Caco-2 (cell line): ENCODE results near the gene ZNF738. TPM values are rescaled to one million over a fixed set of nuclear protein-coding genes. Genes with fewer than 3 reads are reported as not detected.

Source experiments
- BruUV-seq: library from RNA; stranded (reverse); fragments of 400-500 nt; replicated peaks from 2 replicates; lab custom pipeline; 2021; lab: Mats Ljungman, UMichigan
- CTCF ChIA-PET: fragments of 300-600 bp; sonication (Branson Sonifier 250); formaldehyde crosslinking; loops from one replicate; lab custom pipeline; 2022; ENCODE audit warnings: antibody characterized with exemption; lab: Charles Lee
- POLR2A ChIA-PET: fragments of 300-600 bp; sonication (Branson Sonifier 250); formaldehyde crosslinking; loops from one replicate; lab custom pipeline; 2022; ENCODE audit warnings: antibody characterized with exemption; lab: Charles Lee
- DNase-seq, 2 experiments: peaks; one replicate each; pipeline versions ENCODE4 v3.0.0 to v3.0.0-alpha.2; 2020 to 2022
- H3K27me3 ChIP-seq: replicated peaks from 2 replicates; pipeline ENCODE4 v1.6.0; 2011; ENCODE audit warnings: low read length; ENCODE audit not compliant: control insufficient read depth, insufficient read depth
- H3K36me3 ChIP-seq: 2 replicates; pipeline ENCODE4 v1.5.1; 2011; ENCODE audit warnings: low read length; ENCODE audit not compliant: control insufficient read depth, insufficient read depth
- H3K4me1 ChIP-seq: fragments of 250-450 bp; sonication (Bioruptor Pico); 2 replicates; pipeline ENCODE4 v1.5.1; 2020; ENCODE audit warnings: mild to moderate bottlenecking
- H3K4me3 ChIP-seq: 2 replicates; pipeline ENCODE4 v1.5.1; 2011; ENCODE audit warnings: low read depth, mild to moderate bottlenecking, control low read depth, low read length
- H3K9me3 ChIP-seq: fragments of 250-450 bp; sonication (Bioruptor Pico); 2 replicates; pipeline ENCODE4 v1.5.1; 2020; ENCODE audit warnings: mild to moderate bottlenecking, moderate library complexity
- H3K27ac Mint-ChIP-seq: one replicate; pipeline ENCODE4 v1.8.0; 2022; ENCODE audit warnings: mixed read lengths; ENCODE audit not compliant: unreplicated experiment
- H3K27me3 Mint-ChIP-seq: one replicate; pipeline ENCODE4 v1.8.0; 2022; ENCODE audit warnings: mixed read lengths; ENCODE audit not compliant: insufficient read depth, unreplicated experiment
- H3K36me3 Mint-ChIP-seq: one replicate; pipeline ENCODE4 v1.8.0; 2022; ENCODE audit warnings: mild to moderate bottlenecking, mixed read lengths; ENCODE audit not compliant: insufficient read depth, unreplicated experiment
- H3K4me1 Mint-ChIP-seq: one replicate; pipeline ENCODE4 v1.8.0; 2022; ENCODE audit warnings: low read depth, mixed read lengths; ENCODE audit not compliant: unreplicated experiment
- H3K4me3 Mint-ChIP-seq: one replicate; pipeline ENCODE4 v1.8.0; 2022; ENCODE audit warnings: mild to moderate bottlenecking, moderate library complexity, mixed read lengths; ENCODE audit not compliant: unreplicated experiment
- H3K9me3 Mint-ChIP-seq: one replicate; pipeline ENCODE4 v1.8.0; 2022; ENCODE audit warnings: mixed read lengths; ENCODE audit not compliant: unreplicated experiment
- intact Hi-C: fragments of 100-400 bp; cut with micrococcal nuclease; formaldehyde crosslinking; loops from one replicate; pipeline ENCODE4 v1.10.0; 2022; ENCODE audit not compliant: unreplicated experiment
- total RNA-seq: library from RNA; stranded (reverse); gene quantifications from 2 replicates; pipeline ENCODE4 v1.2.3, GENCODE V29; 2022
- TF ChIP-seq, protein P1 (sequence below), 2 experiments: fragments of 200-600 bp in 1 of 2; IDR thresholded peaks; 1 replicate in 1 of 2; 2 replicates in 1 of 2; pipeline versions ENCODE4 v1.5.1 to v1.8.0; 2011 to 2022; ENCODE audit warnings: antibody characterized with exemption in 1 of 2, control low read depth in 1 of 2, inconsistent platforms in 1 of 2, low read depth in 1 of 2, low read length in 1 of 2, mild to moderate bottlenecking in 1 of 2, moderate library complexity in 1 of 2; ENCODE audit not compliant: insufficient read depth in 1 of 2, severe bottlenecking in 1 of 2, unreplicated experiment in 1 of 2

ZNF738 gene
- total RNA-seq, 1 experiment from 2014 or later = 9.5 TPM

DNA sequence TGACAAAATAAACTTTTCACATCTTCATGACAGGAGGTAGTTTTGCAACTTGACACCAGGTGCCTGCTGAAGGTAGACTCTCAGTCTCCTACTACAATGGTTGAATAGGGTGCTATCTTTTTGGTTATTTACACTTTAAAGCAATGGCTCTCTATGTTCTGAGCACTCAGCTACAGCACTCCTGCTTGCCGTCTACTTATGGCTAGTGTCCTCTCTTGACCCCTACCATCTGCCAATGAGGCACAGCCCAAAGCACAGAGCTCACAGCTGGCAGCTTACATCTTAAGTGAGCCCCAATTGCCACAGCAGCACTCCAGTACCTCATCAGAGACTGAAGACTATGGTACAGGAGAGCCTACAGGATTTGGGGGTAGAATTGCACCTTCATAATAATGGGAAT lies 41.0 kb upstream of the ZNF738 start:
- H3K27me3 Mint-ChIP-seq = no peaks in the 10 kb centered on the region

GRCh38 chr19:21321134-21321533 lies 37.7 kb upstream of the ZNF738 start:
- no peaks in the 10 kb centered on the region for H3K4me1 Mint-ChIP-seq

More for the DNA sequence above, 41.0 kb upstream of the ZNF738 start:
- DNase-seq = no peak
- intact Hi-C loops = no loop called here
- Histone ChIP-seq H3K4me3 (no peak overlapping the region), H3K9me3 (no peaks in the 10 kb centered on the region), H3K27me3 (no peaks in the 10 kb centered on the region), H3K36me3 (no peaks in the 10 kb centered on the region), H3K4me1 (no peaks in the 10 kb centered on the region)
- H3K36me3 Mint-ChIP-seq = peaks cover 8% of the 10 kb centered on the region
- H3K27ac Mint-ChIP-seq = no peak overlapping the region
- ChIA-PET POLR2A (no interaction called here), CTCF (no interaction called here)
- no peak overlapping the region for H3K4me3 Mint-ChIP-seq
- no TSS peak for BruUV-seq
- H3K4me1 Mint-ChIP-seq = no peaks in the 10 kb centered on the region
- TF ChIP-seq, protein P1, sequence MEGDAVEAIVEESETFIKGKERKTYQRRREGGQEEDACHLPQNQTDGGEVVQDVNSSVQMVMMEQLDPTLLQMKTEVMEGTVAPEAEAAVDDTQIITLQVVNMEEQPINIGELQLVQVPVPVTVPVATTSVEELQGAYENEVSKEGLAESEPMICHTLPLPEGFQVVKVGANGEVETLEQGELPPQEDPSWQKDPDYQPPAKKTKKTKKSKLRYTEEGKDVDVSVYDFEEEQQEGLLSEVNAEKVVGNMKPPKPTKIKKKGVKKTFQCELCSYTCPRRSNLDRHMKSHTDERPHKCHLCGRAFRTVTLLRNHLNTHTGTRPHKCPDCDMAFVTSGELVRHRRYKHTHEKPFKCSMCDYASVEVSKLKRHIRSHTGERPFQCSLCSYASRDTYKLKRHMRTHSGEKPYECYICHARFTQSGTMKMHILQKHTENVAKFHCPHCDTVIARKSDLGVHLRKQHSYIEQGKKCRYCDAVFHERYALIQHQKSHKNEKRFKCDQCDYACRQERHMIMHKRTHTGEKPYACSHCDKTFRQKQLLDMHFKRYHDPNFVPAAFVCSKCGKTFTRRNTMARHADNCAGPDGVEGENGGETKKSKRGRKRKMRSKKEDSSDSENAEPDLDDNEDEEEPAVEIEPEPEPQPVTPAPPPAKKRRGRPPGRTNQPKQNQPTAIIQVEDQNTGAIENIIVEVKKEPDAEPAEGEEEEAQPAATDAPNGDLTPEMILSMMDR (IDR thresholded peaks at IDR 0.05; ENCODE audit: insufficient read depth in 1 of 2, low read depth in 1 of 2, low read length in 1 of 2, severe bottlenecking in 1 of 2, unreplicated experiment in 1 of 2) = no peak
- H3K9me3 Mint-ChIP-seq = no peaks in the 10 kb centered on the region

GRCh38 chr19:21321996-21322395 lies 36.8 kb upstream of the ZNF738 start:
- Mint-ChIP-seq H3K36me3 (peaks cover 13% of the 10 kb centered on the region), H3K4me3 (no peak overlapping the region), H3K27ac (no peak overlapping the region), H3K4me1 (no peaks in the 10 kb centered on the region), H3K27me3 (no peaks in the 10 kb centered on the region), H3K9me3 (no peaks in the 10 kb centered on the region)
- BruUV-seq = no TSS peak
- Histone ChIP-seq H3K36me3 (no peaks in the 10 kb centered on the region), H3K9me3 (peaks cover 10% of the 10 kb centered on the region; the same call in 1 of the 2 replicates), H3K4me3 (no peak overlapping the region), H3K27me3 (no peaks in the 10 kb centered on the region), H3K4me1 (no peaks in the 10 kb centered on the region)
- intact Hi-C loops = no loop called here
- POLR2A ChIA-PET = no interaction called here
- CTCF ChIA-PET = no interaction called here
- TF ChIP-seq, protein P1 (IDR thresholded peaks at IDR 0.05; ENCODE audit: insufficient read depth in 1 of 2, low read depth in 1 of 2, low read length in 1 of 2, severe bottlenecking in 1 of 2, unreplicated experiment in 1 of 2) = no peak
- DNase-seq = no peak

More at GRCh38 chr19:21321134-21321533, 37.7 kb upstream of the ZNF738 start:
- H3K36me3 ChIP-seq = no peaks in the 10 kb centered on the region
- ChIA-PET POLR2A (no interaction called here), CTCF (no interaction called here)
- Mint-ChIP-seq H3K27ac (no peak overlapping the region), H3K27me3 (no peaks in the 10 kb centered on the region), H3K9me3 (no peaks in the 10 kb centered on the region), H3K36me3 (peaks cover 10% of the 10 kb centered on the region), H3K4me3 (no peak overlapping the region)
- peaks cover 5% of the 10 kb centered on the region; the same call in 1 of the 2 replicates for H3K9me3 ChIP-seq
- H3K27me3 ChIP-seq = no peaks in the 10 kb centered on the region
- no TSS peak for BruUV-seq
- intact Hi-C loops = no loop called here
- TF ChIP-seq, protein P1 (IDR thresholded peaks at IDR 0.05; ENCODE audit: insufficient read depth in 1 of 2, low read depth in 1 of 2, low read length in 1 of 2, severe bottlenecking in 1 of 2, unreplicated experiment in 1 of 2) = no peak
- DNase-seq = no peak
- H3K4me3 ChIP-seq = no peak overlapping the region
- H3K4me1 ChIP-seq = no peaks in the 10 kb centered on the region
